Stomach (tissue), 9 donors: ENCODE measurements around the gene TFAM. TPM values are rescaled to one million over a fixed set of nuclear protein-coding genes. Genes with fewer than 3 reads are reported as not detected.
A peak's percentile ranks its signal among the peaks of the same experiment; 100 is the strongest.

Experiments
- DNase-seq, 2 donors: peaks; one replicate each; pipeline versions ENCODE4 v3.0.0 to v3.0.0-alpha.2; 2013 to 2019
- H3K27ac ChIP-seq, 5 donors: fragments of 200-600 bp in 4 of 5; sonication (generic) in 4 of 5; one replicate each; pipeline ENCODE4 v1.5.1; 2013 to 2019; ENCODE audit warnings: mild to moderate bottlenecking in 1 of 5, moderate library complexity in 1 of 5
- H3K27me3 ChIP-seq, 3 donors: fragments of 200-600 bp; sonication (generic); one replicate each; pipeline ENCODE4 v1.5.1; 2017 to 2019; ENCODE audit warnings: mixed run types in 1 of 3
- H3K36me3 ChIP-seq, 4 donors: fragments of 200-600 bp; sonication (generic); 1 replicate in 3 of 4; 2 replicates in 1 of 4; pipeline ENCODE4 v1.5.1; 2016 to 2019
- H3K4me1 ChIP-seq, 4 donors: fragments of 200-600 bp; sonication (generic); one replicate each; pipeline ENCODE4 v1.5.1; 2016 to 2019
- H3K4me3 ChIP-seq, 4 donors: fragments of 200-600 bp; sonication (generic) in 3 of 4; one replicate each; pipeline ENCODE4 v1.5.1; 2016 to 2019; ENCODE audit warnings: mild to moderate bottlenecking in 1 of 4
- H3K9me3 ChIP-seq, 4 donors: fragments of 200-600 bp; sonication (generic); one replicate each; pipeline ENCODE4 v1.5.1; 2016 to 2019
- CTCF ChIP-seq, 7 experiments: fragments of 450-650 bp in 4 of 7; fragments of 200-600 bp in 3 of 7; sonication (generic) in 3 of 7; IDR thresholded peaks; one replicate each; pipeline ENCODE4 v1.5.1; 2016 to 2019; ENCODE audit warnings: antibody characterized with exemption in 7 of 7, control low read depth in 2 of 7, mild to moderate bottlenecking in 1 of 7
- EP300 ChIP-seq: sonication (generic); formaldehyde crosslinking; IDR thresholded peaks from one replicate; pipeline ENCODE4 v1.6.1; 2017; ENCODE audit warnings: antibody characterized with exemption
- POLR2A ChIP-seq, 4 donors: fragments of 450-650 bp; IDR thresholded peaks; one replicate each; pipeline ENCODE4 v1.6.1; 2016; ENCODE audit warnings: antibody characterized with exemption in 4 of 4, control low read depth in 2 of 4, mild to moderate bottlenecking in 1 of 4, moderate library complexity in 1 of 4
- POLR2AphosphoS5 ChIP-seq, 3 donors: sonication (generic); formaldehyde crosslinking; IDR thresholded peaks; one replicate each; pipeline ENCODE4 v1.6.1; 2016; ENCODE audit warnings: antibody characterized with exemption in 3 of 3
- WGBS, 5 donors: extraction: QIAGEN DNeasy Blood & Tissue Kit in 3 of 5; methylation state at CpG; one replicate each; pipeline versions ENCODE4 v1.1.5 to v1.1.7; 2013 to 2018; 5-methylcytosine and 5-hydroxymethylcytosine counted together
- intact Hi-C: fragments of 100-400 bp; cut with DNase I; formaldehyde crosslinking; loops from one replicate; pipeline ENCODE4 v1.15.1; 2023; ENCODE audit warnings: low total_unique reads
- polyA plus RNA-seq, 3 donors: library from polyadenylated mRNA; stranded (reverse); fragments of 200-250 nt; gene quantifications; one replicate each; pipeline ENCODE4 v1.2.3, GENCODE V29; 2013
- total RNA-seq, 5 donors: library from RNA; depleted of rRNA; stranded (reverse); fragments of >200 nt; gene quantifications; one replicate each; pipeline versions ENCODE4 v1.1.0 to v1.2.3, GENCODE V29; 2014 to 2016
- donor health status: healthy with polysubstance abuse.
- donor health status: Bipolar disorder and iron deficiency.
- donor health status: healthy.

Gene TFAM
- total and polyA plus RNA-seq, 8 donors: 4.9 to 39.7 (median 16.8) TPM

DNA sequence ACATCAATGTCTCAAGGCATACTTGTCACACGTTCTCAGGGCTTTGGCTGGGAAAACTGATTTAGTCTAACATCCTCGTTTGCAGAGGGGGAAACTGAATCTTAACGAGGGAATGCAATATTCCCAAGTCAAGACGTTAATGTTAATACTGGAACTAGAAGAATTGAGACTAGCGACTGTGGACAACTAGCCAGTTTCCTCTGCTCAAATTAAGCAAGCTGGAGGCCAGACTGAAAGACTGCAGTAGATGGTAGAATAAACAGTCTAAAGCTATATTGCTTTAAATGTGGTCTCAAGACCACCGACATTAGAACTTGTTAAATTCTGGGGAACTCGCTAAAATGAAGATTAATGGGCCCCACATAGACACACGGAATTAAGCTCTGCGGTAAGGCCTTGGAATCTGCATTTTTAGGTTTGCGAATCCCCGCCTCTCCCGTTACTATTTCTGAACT lies 639 bp upstream of the TFAM start:
- 0 to 2% (median 1%) methylated on average over 12 of the region's 12 CpGs for WGBS, 5 donors
- intact Hi-C loops: no loop called here
- H3K4me1 ChIP-seq: peaks cover 19 to 40% (median 31%) of the 10 kb centered on the region in 4 donors
- H3K9me3 ChIP-seq: no peaks in the 10 kb centered on the region
- no peak for DNase-seq
- H3K36me3 ChIP-seq: peaks cover 5 to 27% (median 25%) of the 10 kb centered on the region in 4 donors
- H3K27ac ChIP-seq: peak overlapping the region; percentile 78 to 90 (median 89)
- H3K27me3 ChIP-seq: no peaks in the 10 kb centered on the region
- H3K4me3 ChIP-seq: peak overlapping the region; percentile 66 to 97 (median 82)
- TF ChIP-seq CTCF (IDR thresholded peaks at IDR 0.05) (no peak), POLR2A (IDR thresholded peaks at IDR 0.05) (no peak)

DNA sequence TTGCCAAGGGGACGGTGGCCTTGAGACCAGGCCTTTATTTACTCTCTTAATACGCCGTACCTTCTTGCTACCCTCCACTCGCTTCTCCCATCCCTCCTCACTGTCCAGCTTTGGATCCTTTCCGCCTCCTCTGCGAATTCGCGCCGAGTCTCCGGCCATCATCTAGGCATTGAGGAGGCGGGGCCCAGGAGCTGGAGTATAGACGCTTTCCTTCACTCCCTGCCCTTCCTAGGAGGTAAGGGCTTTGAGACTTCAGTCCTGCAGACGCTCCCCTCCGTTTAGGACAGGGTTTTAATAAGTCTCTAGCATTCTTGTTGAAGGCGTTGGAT lies 538 bp downstream of the TFAM start:
- Histone ChIP-seq H3K4me3 (peak overlapping the region; percentile 66 to 97 (median 82)), H3K27me3 (no peaks in the 10 kb centered on the region), H3K36me3 (peaks cover 8 to 39% (median 36%) of the 10 kb centered on the region in 4 donors), H3K27ac (peak overlapping the region; percentile 78 to 90 (median 89)), H3K4me1 (peaks cover 19 to 41% (median 34%) of the 10 kb centered on the region in 4 donors), H3K9me3 (no peaks in the 10 kb centered on the region)
- WGBS, 5 donors: 0 to 1% (median 0%) methylated on average over 15 of the region's 15 CpGs
- DNase-seq: peak; percentile 35 to 65
- intact Hi-C loops: no loop called here
- TF ChIP-seq POLR2A (IDR thresholded peaks at IDR 0.05) (no peak), CTCF (IDR thresholded peaks at IDR 0.05) (no peak), POLR2AphosphoS5 (IDR thresholded peaks at IDR 0.05) (no peak), EP300 (no peak)

GRCh38 chr10:58389024-58389423 lies 3.8 kb downstream of the TFAM start:
- Histone ChIP-seq H3K4me1 (peaks cover 17 to 45% (median 33%) of the 10 kb centered on the region in 4 donors), H3K27ac (no peak overlapping the region), H3K4me3 (no peak overlapping the region), H3K27me3 (no peaks in the 10 kb centered on the region), H3K9me3 (no peaks in the 10 kb centered on the region), H3K36me3 (peaks cover 8 to 70% (median 66%) of the 10 kb centered on the region in 4 donors)
- no peak for DNase-seq
- TF ChIP-seq POLR2AphosphoS5 (IDR thresholded peaks at IDR 0.05): no peak
- no peak for TF ChIP-seq POLR2A (IDR thresholded peaks at IDR 0.05)
- TF ChIP-seq EP300: no peak
- no peak for TF ChIP-seq CTCF (IDR thresholded peaks at IDR 0.05)
- 90 to 97% (median 96%) methylated on average over 3 of the region's 3 CpGs for WGBS, 5 donors
- intact Hi-C loops: no loop called here

DNA sequence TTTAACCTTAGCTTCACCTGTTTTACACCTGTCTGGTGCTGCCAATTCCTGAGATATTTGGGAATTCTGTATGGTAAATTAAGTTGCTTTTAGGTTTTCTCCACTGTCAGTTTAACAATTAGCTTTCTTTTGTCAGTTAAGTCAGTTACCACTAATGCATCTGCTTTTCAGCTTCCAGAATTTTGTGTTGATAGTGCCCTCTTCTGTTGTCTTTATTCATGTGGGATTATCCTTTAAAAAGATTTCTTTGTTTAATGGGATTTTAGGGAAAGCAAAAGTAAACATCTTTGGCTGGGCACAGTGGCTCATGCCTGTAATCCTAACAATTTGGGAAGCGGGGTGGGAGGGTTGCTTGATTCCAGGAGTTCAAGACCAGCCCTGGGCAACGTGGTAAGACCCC lies 8.1 kb downstream of the TFAM start:
- Histone ChIP-seq H3K4me1 (peaks cover 0 to 16% (median 3%) of the 10 kb centered on the region in 4 donors), H3K4me3 (no peak overlapping the region), H3K27ac (no peak overlapping the region), H3K36me3 (peaks cover 13 to 97% (median 95%) of the 10 kb centered on the region in 4 donors), H3K9me3 (no peaks in the 10 kb centered on the region), H3K27me3 (no peaks in the 10 kb centered on the region)
- 69 to 80% (median 73%) methylated on average over 2 of the region's 2 CpGs for WGBS, 5 donors
- TF ChIP-seq CTCF (IDR thresholded peaks at IDR 0.05) (no peak), POLR2AphosphoS5 (IDR thresholded peaks at IDR 0.05) (no peak), EP300 (no peak), POLR2A (IDR thresholded peaks at IDR 0.05) (no peak)
- no peak for DNase-seq
- intact Hi-C loops: no loop called here
